ENCODE data around the gene NAALADL2.

NAALADL2 gene

DNA sequence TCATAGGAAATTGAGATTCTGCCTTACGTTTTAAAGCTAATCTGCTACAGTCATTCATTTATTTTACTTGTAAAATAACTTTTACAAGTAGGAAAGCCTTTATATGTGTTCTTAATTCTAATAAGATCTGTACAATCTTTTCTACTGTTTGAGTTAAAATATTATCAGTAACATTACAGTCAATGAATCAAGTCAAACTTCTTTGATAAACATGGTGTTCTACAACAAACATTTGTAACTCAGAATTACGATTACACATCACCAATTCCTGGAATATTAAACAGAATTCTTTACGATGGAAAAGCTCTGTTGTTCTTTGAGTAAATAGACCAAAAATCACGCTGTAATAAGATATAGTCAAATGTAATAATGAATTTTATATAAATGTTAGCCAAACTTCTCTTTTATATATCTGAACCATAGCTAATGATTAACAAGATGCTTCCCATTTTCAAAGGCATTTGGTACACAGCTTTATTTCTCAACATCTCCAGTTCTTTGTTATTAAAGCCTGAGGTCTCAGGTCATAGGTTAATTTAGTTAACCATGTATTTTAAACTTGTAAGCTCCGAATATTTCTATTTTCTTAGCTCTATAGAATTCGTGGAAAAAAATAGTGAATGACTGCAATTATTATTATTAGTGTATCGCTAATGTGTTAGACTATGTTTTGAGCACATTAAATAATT lies 232.4 kb downstream of the NAALADL2 start:
- Histone ChIP-seq H4K20me1 (ENCODE audit: insufficient read depth, low read length) (no peaks in the 10 kb centered on the region), H3K4me2 (ENCODE audit: insufficient read depth, low read length) (no peak overlapping the region), H3K4me3 (ENCODE audit: low read depth in 1 of 2, low read length in 2 of 2) (no peak overlapping the region), H3K4me1 (ENCODE audit: insufficient read depth, low read length) (no peaks in the 10 kb centered on the region), H3K36me3 (ENCODE audit: insufficient read depth, low read length) (no peaks in the 10 kb centered on the region), H3K27me3 (ENCODE audit: insufficient read depth, low read length, poor library complexity) (no peaks in the 10 kb centered on the region), H2AFZ (ENCODE audit: low read depth, low read length) (no peak overlapping the region), H3K9me3 (ENCODE audit: insufficient read depth, low read length, severe bottlenecking) (no peaks in the 10 kb centered on the region), H3K9ac (ENCODE audit: low read depth, low read length) (no peak overlapping the region), H3K79me2 (ENCODE audit: insufficient read depth, low read length) (no peaks in the 10 kb centered on the region), H3K27ac (ENCODE audit: low read length) (no peak overlapping the region)
- no peak for DNase-seq
- no peak for ATAC-seq (ENCODE audit: insufficient read depth, low read depth)
- TF ChIP-seq EZH2 (IDR thresholded peaks at IDR 0.05; ENCODE audit: borderline replicate concordance, low read depth, low read length, severe bottlenecking): no peak
- TF ChIP-seq, protein P1, sequence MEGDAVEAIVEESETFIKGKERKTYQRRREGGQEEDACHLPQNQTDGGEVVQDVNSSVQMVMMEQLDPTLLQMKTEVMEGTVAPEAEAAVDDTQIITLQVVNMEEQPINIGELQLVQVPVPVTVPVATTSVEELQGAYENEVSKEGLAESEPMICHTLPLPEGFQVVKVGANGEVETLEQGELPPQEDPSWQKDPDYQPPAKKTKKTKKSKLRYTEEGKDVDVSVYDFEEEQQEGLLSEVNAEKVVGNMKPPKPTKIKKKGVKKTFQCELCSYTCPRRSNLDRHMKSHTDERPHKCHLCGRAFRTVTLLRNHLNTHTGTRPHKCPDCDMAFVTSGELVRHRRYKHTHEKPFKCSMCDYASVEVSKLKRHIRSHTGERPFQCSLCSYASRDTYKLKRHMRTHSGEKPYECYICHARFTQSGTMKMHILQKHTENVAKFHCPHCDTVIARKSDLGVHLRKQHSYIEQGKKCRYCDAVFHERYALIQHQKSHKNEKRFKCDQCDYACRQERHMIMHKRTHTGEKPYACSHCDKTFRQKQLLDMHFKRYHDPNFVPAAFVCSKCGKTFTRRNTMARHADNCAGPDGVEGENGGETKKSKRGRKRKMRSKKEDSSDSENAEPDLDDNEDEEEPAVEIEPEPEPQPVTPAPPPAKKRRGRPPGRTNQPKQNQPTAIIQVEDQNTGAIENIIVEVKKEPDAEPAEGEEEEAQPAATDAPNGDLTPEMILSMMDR (IDR thresholded peaks at IDR 0.05; ENCODE audit: borderline replicate concordance, extremely low read depth, low read length, poor library complexity, severe bottlenecking): no peak

DNA sequence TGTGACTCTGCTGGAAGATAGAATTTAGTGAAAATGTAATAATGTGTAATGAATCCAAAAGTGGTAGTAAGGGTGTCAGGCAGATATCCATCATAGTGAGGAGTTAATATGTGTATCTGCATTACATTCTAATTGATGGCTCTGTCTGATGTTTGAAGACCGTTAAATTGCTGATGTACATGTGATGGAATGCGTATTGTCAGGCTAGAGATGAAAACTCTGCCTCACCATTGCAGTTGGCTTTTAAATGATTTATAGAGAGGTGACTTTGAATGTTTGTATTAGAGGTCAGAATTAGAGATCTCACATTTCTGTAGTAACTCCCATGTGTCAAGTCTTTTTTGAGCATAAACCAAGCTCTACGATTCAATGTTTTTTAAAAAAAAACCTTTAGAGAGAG lies 234.6 kb downstream of the NAALADL2 start:
- ATAC-seq (ENCODE audit: insufficient read depth, low read depth): no peak
- no peaks in the 10 kb centered on the region for H3K27me3 ChIP-seq (ENCODE audit: insufficient read depth, low read length, poor library complexity)
- H3K4me1 ChIP-seq (ENCODE audit: insufficient read depth, low read length): no peaks in the 10 kb centered on the region
- H3K9ac ChIP-seq (ENCODE audit: low read depth, low read length): no peak overlapping the region
- H3K79me2 ChIP-seq (ENCODE audit: insufficient read depth, low read length): no peaks in the 10 kb centered on the region
- TF ChIP-seq, protein P1 (IDR thresholded peaks at IDR 0.05; ENCODE audit: borderline replicate concordance, extremely low read depth, low read length, poor library complexity, severe bottlenecking): no peak
- TF ChIP-seq EZH2 (IDR thresholded peaks at IDR 0.05; ENCODE audit: borderline replicate concordance, low read depth, low read length, severe bottlenecking): no peak
- H3K27ac ChIP-seq (ENCODE audit: low read length): no peak overlapping the region
- H3K36me3 ChIP-seq (ENCODE audit: insufficient read depth, low read length): no peaks in the 10 kb centered on the region
- no peak for DNase-seq
- H3K4me2 ChIP-seq (ENCODE audit: insufficient read depth, low read length): no peak overlapping the region
- no peak overlapping the region for H3K4me3 ChIP-seq (ENCODE audit: low read depth in 1 of 2, low read length in 2 of 2)
- no peaks in the 10 kb centered on the region for H4K20me1 ChIP-seq (ENCODE audit: insufficient read depth, low read length)
- no peaks in the 10 kb centered on the region for H3K9me3 ChIP-seq (ENCODE audit: insufficient read depth, low read length, severe bottlenecking)
- no peak overlapping the region for H2AFZ ChIP-seq (ENCODE audit: low read depth, low read length)

DNA sequence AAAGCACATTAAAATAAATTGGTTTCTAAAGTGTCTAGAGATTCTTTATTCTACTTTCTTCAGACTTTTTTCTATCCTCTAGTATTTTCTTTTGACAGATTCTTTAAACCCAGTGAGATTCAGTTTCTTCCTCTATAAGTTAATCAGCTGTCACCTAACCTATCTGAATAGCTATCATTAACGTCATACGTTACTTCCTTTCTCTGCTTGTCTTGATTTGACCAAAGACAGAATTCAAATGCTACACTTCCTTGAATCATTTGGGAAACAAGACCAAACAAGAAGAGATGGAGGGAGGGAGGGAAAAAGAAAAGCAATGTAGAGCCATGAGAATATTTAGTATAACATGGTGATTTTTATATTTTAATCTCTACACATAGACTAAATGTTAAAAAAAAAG lies 235.2 kb downstream of the NAALADL2 start:
- DNase-seq: no peak
- no peaks in the 10 kb centered on the region for H3K79me2 ChIP-seq (ENCODE audit: insufficient read depth, low read length)
- no peak for ATAC-seq (ENCODE audit: insufficient read depth, low read depth)
- no peak overlapping the region for H3K27ac ChIP-seq (ENCODE audit: low read length)
- no peaks in the 10 kb centered on the region for H3K36me3 ChIP-seq (ENCODE audit: insufficient read depth, low read length)
- no peak overlapping the region for H2AFZ ChIP-seq (ENCODE audit: low read depth, low read length)
- no peak overlapping the region for H3K4me3 ChIP-seq (ENCODE audit: low read depth in 1 of 2, low read length in 2 of 2)
- no peak for TF ChIP-seq EZH2 (IDR thresholded peaks at IDR 0.05; ENCODE audit: borderline replicate concordance, low read depth, low read length, severe bottlenecking)
- TF ChIP-seq, protein P1 (IDR thresholded peaks at IDR 0.05; ENCODE audit: borderline replicate concordance, extremely low read depth, low read length, poor library complexity, severe bottlenecking): no peak
- H3K4me2 ChIP-seq (ENCODE audit: insufficient read depth, low read length): no peak overlapping the region
- no peaks in the 10 kb centered on the region for H3K4me1 ChIP-seq (ENCODE audit: insufficient read depth, low read length)
- no peaks in the 10 kb centered on the region for H4K20me1 ChIP-seq (ENCODE audit: insufficient read depth, low read length)
- H3K9ac ChIP-seq (ENCODE audit: low read depth, low read length): no peak overlapping the region
- no peaks in the 10 kb centered on the region for H3K9me3 ChIP-seq (ENCODE audit: insufficient read depth, low read length, severe bottlenecking)
- H3K27me3 ChIP-seq (ENCODE audit: insufficient read depth, low read length, poor library complexity): no peaks in the 10 kb centered on the region

Measured in DND-41 (cell line).